Transverse colon (tissue), 4 donors: Measurements from ENCODE around the gene CHCHD3. TPM values are rescaled to one million over a fixed set of nuclear protein-coding genes. Genes with fewer than 3 reads are reported as not detected.
"Not testable (repeated sequence)": the region's sequence is repeated elsewhere in the genome, so short reads cannot be mapped to it uniquely, and the experiment has no call there.

Experiments
- DNase-seq: peaks from one replicate; pipeline ENCODE4 v3.0.0-alpha.2; 2019
- H3K27ac ChIP-seq, 4 donors: fragments of 200-600 bp; sonication (generic); 2 replicates each; pipeline ENCODE4 v1.5.1; 2016 to 2018; ENCODE audit warnings: inconsistent platforms in 4 of 4
- H3K27me3 ChIP-seq: fragments of 200-600 bp; sonication (generic); 2 replicates; pipeline ENCODE4 v1.5.1; 2017; ENCODE audit warnings: inconsistent platforms
- H3K36me3 ChIP-seq, 4 donors: fragments of 200-600 bp; sonication (generic); 2 replicates each; pipeline ENCODE4 v1.5.1; 2017 to 2019; ENCODE audit warnings: inconsistent platforms in 4 of 4
- H3K4me1 ChIP-seq, 4 donors: fragments of 200-600 bp; sonication (generic); 2 replicates each; pipeline ENCODE4 v1.5.1; 2017 to 2020; ENCODE audit warnings: inconsistent platforms in 4 of 4
- H3K4me3 ChIP-seq, 4 donors: fragments of 200-600 bp; sonication (generic); 1 replicate in 1 of 4; 2 replicates in 3 of 4; pipeline versions ENCODE4 v1.5.1 to v1.6.1; 2017 to 2019; ENCODE audit warnings: inconsistent platforms in 4 of 4
- H3K9me3 ChIP-seq, 2 donors: fragments of 200-600 bp; sonication (generic); 2 replicates each; pipeline ENCODE4 v1.5.1; 2017 to 2019; ENCODE audit warnings: inconsistent platforms in 2 of 2
- EP300 ChIP-seq: sonication (generic); formaldehyde crosslinking; IDR thresholded peaks from one replicate; pipeline ENCODE4 v1.6.1; 2017; ENCODE audit warnings: antibody characterized with exemption, low read depth
- POLR2A ChIP-seq: fragments of 450-650 bp; IDR thresholded peaks from one replicate; pipeline ENCODE4 v1.6.1; 2016; ENCODE audit warnings: antibody characterized with exemption, mild to moderate bottlenecking, moderate library complexity
- POLR2AphosphoS5 ChIP-seq, 3 donors: sonication (generic); formaldehyde crosslinking; IDR thresholded peaks; one replicate each; pipeline ENCODE4 v1.6.1; 2016; ENCODE audit warnings: antibody characterized with exemption in 3 of 3
- WGBS, 2 donors: methylation state at CpG; one replicate each; pipeline ENCODE4 v1.1.5; 2018; ENCODE audit warnings: low coverage in 1 of 2; 5-methylcytosine and 5-hydroxymethylcytosine counted together
- in situ Hi-C, 4 donors: fragments of 200-750 bp; cut with MboI; loops; one replicate each; pipeline versions ENCODE4 v1.15.0 to v1.15.1; 2017; ENCODE audit warnings: low sequenced_read_pairs in 3 of 4, low pct_ligation_motif_present in 1 of 4, low pct_unique_long_range_greater_than_20kb in 1 of 4
- intact Hi-C: fragments of 100-400 bp; cut with DNase I; formaldehyde crosslinking; loops from one replicate; pipeline ENCODE4 v1.15.1; 2023; ENCODE audit warnings: low total_unique reads
- total RNA-seq, 4 donors: library from RNA; depleted of rRNA; stranded (reverse); fragments of >200 nt; gene quantifications; one replicate each; pipeline ENCODE4 v1.1.0, GENCODE V29; 2016
- TF ChIP-seq, protein P1 (sequence below), 5 experiments: fragments of 200-600 bp in 3 of 5; fragments of 450-650 bp in 2 of 5; sonication (generic) in 3 of 5; IDR thresholded peaks; 1 replicate in 2 of 5; 2 replicates in 3 of 5; pipeline ENCODE4 v1.5.1; 2016 to 2017; ENCODE audit warnings: antibody characterized with exemption in 5 of 5, inconsistent platforms in 3 of 5, mild to moderate bottlenecking in 2 of 5, moderate library complexity in 1 of 5

Gene CHCHD3
- total RNA-seq, 4 donors from 2014 or later: 49.4 to 78.1 (median 52.9) TPM

DNA sequence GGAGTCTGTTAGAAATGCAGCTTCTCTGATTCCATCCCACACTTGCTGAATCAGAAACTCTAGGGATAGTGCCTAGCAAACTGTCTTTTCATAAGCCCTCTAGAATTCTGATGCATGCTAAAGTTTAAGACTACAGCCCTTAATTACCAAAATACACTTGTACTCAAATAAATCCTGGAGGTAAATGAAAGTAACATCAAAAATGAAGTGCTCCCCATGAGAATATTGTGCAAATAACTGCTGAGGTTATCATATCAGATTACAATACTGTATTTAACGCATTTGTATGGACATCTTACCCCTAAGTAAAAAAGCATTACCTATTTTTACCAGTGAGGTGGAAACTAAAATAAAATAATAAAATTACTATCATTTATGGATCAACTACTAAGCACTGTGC, 104.7 kb downstream of the CHCHD3 start:
- H3K36me3 ChIP-seq: peaks cover 0 to 16% (median 6%) of the 10 kb centered on the region in 4 donors

DNA sequence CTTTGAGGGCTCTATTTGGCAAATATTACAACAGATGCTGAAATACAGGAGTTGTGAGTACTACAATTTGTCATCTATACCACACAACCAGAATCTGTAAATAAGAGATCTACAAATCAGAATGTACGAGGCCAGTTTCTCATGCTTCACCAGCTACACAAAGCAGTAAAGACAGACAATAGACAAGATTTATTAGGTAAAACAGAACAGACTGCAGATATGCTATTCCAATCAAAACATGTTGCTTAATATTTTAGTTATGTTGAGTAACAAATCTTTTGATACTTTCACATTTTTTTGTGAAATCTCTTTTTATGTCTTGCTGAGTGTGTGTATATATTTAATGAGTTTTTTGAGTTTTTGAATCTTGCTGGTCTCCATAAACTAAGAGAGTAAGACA, 109.1 kb downstream of the CHCHD3 start:
- no peak overlapping the region for H3K27ac ChIP-seq
- WGBS, 2 donors: 91 to 100% methylated on average over 1 of the region's 1 CpG
- in situ Hi-C loops: no loop called here
- TF ChIP-seq POLR2AphosphoS5 (IDR thresholded peaks at IDR 0.05): no peak
- no peak for TF ChIP-seq EP300
- no peak for TF ChIP-seq POLR2A
- TF ChIP-seq, protein P1, sequence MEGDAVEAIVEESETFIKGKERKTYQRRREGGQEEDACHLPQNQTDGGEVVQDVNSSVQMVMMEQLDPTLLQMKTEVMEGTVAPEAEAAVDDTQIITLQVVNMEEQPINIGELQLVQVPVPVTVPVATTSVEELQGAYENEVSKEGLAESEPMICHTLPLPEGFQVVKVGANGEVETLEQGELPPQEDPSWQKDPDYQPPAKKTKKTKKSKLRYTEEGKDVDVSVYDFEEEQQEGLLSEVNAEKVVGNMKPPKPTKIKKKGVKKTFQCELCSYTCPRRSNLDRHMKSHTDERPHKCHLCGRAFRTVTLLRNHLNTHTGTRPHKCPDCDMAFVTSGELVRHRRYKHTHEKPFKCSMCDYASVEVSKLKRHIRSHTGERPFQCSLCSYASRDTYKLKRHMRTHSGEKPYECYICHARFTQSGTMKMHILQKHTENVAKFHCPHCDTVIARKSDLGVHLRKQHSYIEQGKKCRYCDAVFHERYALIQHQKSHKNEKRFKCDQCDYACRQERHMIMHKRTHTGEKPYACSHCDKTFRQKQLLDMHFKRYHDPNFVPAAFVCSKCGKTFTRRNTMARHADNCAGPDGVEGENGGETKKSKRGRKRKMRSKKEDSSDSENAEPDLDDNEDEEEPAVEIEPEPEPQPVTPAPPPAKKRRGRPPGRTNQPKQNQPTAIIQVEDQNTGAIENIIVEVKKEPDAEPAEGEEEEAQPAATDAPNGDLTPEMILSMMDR (IDR thresholded peaks at IDR 0.05): no peak
- H3K9me3 ChIP-seq: no peaks in the 10 kb centered on the region
- H3K27me3 ChIP-seq: no peaks in the 10 kb centered on the region
- no peak overlapping the region for H3K4me3 ChIP-seq
- H3K36me3 ChIP-seq: peaks cover 0 to 16% (median 6%) of the 10 kb centered on the region in 4 donors
- peaks cover 0 to 5% (median 0%) of the 10 kb centered on the region in 4 donors for H3K4me1 ChIP-seq
- no peak for DNase-seq
- intact Hi-C loops: no loop called here

More for the DNA sequence above, 104.7 kb downstream of the CHCHD3 start:
- H3K4me3 ChIP-seq: no peak overlapping the region
- no peak overlapping the region for H3K27ac ChIP-seq
- no peak for TF ChIP-seq POLR2A
- TF ChIP-seq POLR2AphosphoS5 (IDR thresholded peaks at IDR 0.05): no peak
- TF ChIP-seq, protein P1 (IDR thresholded peaks at IDR 0.05): no peak
- no peak for TF ChIP-seq EP300
- DNase-seq: no peak
- peaks cover 0 to 5% (median 0%) of the 10 kb centered on the region in 4 donors for H3K4me1 ChIP-seq
- H3K9me3 ChIP-seq: no peaks in the 10 kb centered on the region
- no peaks in the 10 kb centered on the region for H3K27me3 ChIP-seq
- WGBS, 2 donors: 98 to 100% methylated on average over 1 of the region's 1 CpG
- in situ Hi-C loops: no loop called here
- intact Hi-C loops: no loop called here

DNA sequence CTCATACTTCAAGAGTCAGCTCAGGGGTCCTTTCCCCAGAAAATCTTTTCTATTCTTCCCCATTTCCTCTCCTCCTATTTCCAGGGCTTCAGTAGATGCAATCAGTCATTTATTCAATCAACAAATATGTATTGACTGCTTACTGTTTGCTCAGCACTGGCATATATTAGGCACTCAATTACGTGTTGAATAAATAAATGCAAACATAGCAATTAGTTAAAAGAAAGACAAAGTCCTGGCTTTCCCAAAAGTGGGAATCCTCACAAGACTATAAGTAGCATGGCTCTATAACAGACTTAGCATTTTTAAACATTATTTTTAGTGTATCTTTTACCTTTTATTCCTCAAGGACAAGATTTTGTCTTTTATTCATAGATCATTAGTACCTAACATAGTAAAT, 111.6 kb downstream of the CHCHD3 start:
- DNase-seq: no peak
- in situ Hi-C loops: no loop called here
- no peaks in the 10 kb centered on the region for H3K9me3 ChIP-seq
- WGBS, 2 donors: 91 to 100% methylated on average over 1 of the region's 1 CpG
- H3K27me3 ChIP-seq: no peaks in the 10 kb centered on the region
- peaks cover 0 to 16% (median 6%) of the 10 kb centered on the region in 4 donors for H3K36me3 ChIP-seq
- intact Hi-C loops: no loop called here
- H3K4me1 ChIP-seq: peaks cover 0 to 3% (median 0%) of the 10 kb centered on the region in 4 donors
- no peak overlapping the region for H3K27ac ChIP-seq
- H3K4me3 ChIP-seq: no peak overlapping the region
- TF ChIP-seq POLR2AphosphoS5 (IDR thresholded peaks at IDR 0.05) (no peak), POLR2A (no peak), EP300 (no peak)

DNA sequence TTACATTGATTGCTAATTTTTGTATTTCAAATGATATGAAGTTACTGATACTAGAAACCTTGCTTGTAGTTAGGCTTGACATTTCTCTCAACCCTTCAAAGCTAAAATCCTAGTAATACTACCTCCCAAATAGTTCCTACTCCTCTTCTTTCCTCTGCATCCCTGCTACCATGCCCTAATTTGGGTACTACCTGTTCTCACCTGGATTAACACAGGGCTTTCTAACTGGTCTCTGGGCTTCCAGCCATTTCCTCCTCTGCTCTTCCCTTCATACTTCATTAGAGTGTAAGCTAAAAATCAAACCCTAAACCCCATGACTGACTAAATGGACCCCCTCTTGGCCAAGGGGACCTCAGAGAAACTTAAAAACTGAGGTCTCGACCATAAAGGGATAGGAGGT, 112.4 kb downstream of the CHCHD3 start:
- Histone ChIP-seq H3K27me3 (no peaks in the 10 kb centered on the region), H3K4me3 (no peak overlapping the region), H3K36me3 (peaks cover 0 to 12% (median 5%) of the 10 kb centered on the region in 4 donors), H3K27ac (no peak overlapping the region), H3K4me1 (peaks cover 0 to 3% (median 0%) of the 10 kb centered on the region in 4 donors), H3K9me3 (no peaks in the 10 kb centered on the region)
- TF ChIP-seq POLR2A (no peak), EP300 (no peak), POLR2AphosphoS5 (IDR thresholded peaks at IDR 0.05) (no peak)
- TF ChIP-seq, protein P1 (IDR thresholded peaks at IDR 0.05): no peak
- in situ Hi-C loops: no loop called here
- no peak for DNase-seq
- intact Hi-C loops: no loop called here
- 100% methylated on average over 1 of the region's 1 CpG; no CpG with 5 or more reads in 1 of the 2 donors for WGBS, 2 donors

DNA sequence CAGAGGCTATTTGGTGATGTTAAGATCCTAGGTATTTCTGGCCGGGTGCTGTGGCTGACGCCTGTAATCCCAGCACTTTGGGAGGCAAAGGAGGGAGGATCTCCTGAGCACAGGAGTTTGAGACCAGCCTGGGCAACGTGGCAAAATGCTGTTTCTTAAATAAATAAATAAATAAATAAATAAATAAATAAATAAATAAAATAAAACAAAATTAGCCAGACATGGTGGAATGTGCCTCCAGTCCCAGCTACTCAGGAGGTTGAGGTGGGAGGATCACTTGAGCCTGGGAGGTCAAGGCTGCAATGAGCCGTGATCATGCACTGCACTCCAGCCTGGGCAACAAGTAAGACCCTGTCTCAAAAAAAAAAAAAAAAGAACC, 114.4 kb downstream of the CHCHD3 start:
- DNase-seq, H3K4me1 ChIP-seq, H3K27ac ChIP-seq, H3K4me3 ChIP-seq, H3K36me3 ChIP-seq, H3K27me3 ChIP-seq, intact Hi-C loops, in situ Hi-C loops, H3K9me3 ChIP-seq: not testable (repeated sequence)
- WGBS, 2 donors: 80 to 96% methylated on average over 3 to 4 of the region's 4 CpGs
